NCI-H2029 treated with DMSO at 0.1 percent for 48 hours (cell line): ENCODE data around the gene DLX3.

Experiments
- DNase-seq: peaks from one replicate; lab custom pipeline; 2025; lab: John Stamatoyannopoulos, UW

DLX3 gene

DNA sequence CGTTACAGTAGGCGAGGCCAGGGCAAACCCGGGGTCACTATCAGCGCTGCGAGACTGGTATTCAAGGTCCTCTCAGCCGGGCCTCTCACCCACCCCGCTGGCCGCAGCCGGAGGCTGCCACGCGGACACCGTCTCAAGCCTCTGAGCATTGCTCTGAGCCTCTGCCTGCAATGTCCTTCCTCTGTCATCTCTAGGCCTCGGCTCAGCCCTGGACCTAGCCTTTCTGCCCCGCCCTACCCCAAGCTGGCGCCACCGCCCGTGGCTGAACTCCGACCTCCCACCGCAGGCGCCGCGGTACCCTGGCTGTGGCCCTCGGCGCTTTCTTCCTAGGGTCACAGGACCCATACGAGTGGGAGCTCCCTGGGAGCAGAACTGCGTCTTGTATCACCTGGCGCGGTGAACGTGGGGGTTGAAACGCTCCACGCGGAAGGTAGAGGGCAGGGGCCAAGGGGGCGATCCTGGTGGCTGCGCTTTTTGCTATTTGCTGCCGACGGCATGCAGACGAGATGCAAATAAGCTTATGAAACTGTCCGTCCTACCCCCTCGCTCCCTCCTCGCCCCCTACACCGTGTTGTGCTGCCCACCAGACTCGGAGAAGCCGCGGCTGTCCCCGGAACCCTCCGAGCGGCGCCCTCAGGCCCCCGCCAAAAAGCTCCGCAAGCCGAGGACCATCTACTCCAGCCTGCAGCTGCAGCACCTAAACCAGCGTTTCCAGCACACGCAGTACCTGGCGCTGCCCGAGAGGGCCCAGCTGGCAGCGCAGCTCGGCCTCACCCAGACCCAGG is 22.3 kb downstream of the DLX3 start:
- DNase-seq = no peak

DNA sequence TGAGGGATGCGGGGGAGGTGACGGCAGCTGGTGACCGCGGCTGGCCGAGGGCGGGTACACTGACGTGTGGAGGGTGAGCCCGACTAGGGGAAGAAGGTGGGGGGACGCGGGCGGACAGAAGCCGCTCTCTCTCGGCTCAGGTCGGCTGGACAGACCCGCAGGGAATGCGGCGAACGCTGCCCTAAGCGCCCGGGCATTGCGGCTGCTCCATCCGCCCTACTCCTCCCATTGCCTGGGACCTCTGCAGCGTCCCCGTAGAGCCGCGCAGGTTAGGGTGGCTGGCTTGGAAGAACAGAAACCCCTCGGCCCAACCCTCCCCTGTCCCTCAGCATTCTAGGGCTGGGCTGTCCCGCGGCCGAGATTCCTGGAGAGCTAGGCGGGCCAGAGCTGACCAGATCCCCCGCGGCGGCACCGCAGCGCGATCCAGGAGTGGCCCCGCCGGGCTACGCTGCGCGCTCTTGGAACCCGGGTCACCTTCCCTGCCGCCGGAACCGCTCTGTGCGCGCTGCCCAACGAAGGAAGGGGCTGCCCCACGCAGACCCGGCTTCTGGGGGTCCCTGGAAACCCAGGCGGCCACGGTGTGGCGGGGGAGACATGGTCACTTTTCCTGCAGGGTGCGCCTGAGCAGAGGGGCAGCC is 23.1 kb downstream of the DLX3 start:
- no peak for DNase-seq

- no peak for DNase-seq
These were observed 23.7 kb downstream of the DLX3 start for GRCh38 chr17:49971199-49971847.

GRCh38 chr17:49970498-49970897 is 24.5 kb downstream of the DLX3 start:
- DNase-seq = no peak

DNA sequence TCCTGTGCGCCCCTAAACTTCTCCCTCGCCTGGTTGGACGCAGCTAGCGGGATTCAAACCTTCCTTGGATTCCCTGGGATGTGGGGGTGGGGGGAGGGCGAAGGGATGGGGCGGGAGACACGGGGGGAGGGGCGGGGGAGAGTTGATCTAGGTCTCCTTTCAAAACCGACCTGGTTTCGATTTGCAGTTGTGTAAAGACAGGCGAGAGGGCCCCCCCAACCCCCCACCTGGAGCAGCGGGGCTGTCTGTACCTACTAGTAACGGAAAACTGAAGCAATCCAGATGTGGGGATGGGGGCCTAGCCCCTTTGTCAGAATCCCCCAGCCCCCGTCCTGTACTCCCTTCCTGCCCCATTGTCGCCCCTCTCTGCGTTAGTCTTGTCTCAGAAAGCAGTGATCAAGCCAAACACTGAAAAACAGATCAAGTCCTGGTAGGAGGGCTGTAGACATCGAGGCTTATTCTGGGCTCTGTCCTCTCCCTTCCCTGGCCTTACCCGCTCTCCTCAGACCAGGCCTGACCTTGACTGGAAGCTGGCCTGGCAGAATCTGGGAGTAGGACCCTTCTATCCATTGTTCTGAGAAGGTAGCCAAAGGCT is 25.1 kb downstream of the DLX3 start:
- no peak for DNase-seq

DNA sequence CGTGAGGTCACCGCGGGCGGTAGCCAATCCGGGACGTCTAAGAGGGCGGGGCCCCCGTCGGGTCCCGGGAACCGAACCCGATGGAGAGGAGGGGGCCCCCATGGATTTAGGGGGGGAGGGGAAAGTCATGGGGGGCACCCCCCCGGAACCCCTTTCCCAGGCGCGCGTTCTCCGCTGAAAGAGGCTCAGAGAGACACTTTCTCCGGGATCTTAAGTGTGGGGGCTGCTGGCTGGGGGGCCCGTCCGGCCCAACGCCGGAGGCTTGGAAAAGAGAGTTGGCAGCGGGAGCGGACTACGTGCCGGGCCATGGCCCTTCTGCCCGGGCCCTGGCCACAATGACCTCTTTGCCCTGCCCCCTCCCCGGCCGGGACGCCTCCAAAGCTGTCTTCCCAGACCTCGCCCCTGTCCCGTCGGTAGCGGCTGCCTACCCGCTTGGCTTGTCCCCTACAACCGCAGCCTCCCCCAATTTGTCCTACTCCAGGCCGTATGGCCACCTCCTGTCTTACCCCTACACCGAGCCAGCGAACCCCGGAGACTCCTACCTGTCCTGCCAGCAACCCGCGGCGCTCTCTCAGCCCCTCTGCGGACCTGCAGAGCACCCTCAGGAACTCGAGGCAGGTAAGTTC is 25.8 kb downstream of the DLX3 start, which contains the start of gene DLX4:
DLX4 (plus strand) TSS at position 57 of the 626 bp plus-strand sequence; CDS start at position 336, 279 bp downstream.
- no peak for DNase-seq

- no peak for DNase-seq
These were observed 26.5 kb downstream of the DLX3 start for GRCh38 chr17:49968405-49969133.

DNA sequence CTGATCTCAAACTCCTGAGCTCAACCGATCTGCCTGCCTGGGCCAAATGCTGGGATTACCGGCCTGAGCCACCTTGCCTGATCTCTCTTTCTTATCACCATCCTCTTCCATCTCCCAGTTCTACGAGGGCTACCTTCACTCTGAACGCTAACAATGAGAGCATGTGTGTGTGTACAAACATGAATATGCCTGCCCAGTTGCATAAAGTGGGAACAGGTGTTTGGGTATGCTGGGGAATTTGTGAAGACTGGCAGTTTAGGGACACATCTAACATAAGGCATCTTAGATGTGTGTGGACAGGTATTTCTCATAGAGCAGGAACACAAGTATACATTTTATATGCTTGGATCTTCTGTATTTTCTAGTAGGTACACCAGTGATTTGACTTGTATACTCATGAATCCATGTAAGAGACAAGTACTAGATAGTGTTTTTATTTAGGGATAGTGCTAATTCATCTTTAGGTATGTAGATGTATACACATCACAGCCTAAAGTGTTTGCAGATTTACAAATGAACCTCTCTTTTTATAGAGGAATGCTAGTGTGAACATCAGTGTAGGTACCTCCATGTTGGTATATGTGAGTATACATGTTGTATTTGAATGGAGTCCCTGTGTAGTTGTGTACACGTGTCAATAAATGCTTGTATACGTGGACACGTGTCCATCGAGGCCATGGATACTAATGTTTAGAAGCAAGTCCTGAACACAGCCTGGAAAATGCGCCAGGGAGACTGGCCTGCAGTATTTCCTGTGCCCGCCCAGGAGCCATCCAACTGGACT is 27.2 kb downstream of the DLX3 start:
- no peak for DNase-seq

GRCh38 chr17:49967205-49967604 is 27.8 kb downstream of the DLX3 start:
- no peak for DNase-seq

DNA sequence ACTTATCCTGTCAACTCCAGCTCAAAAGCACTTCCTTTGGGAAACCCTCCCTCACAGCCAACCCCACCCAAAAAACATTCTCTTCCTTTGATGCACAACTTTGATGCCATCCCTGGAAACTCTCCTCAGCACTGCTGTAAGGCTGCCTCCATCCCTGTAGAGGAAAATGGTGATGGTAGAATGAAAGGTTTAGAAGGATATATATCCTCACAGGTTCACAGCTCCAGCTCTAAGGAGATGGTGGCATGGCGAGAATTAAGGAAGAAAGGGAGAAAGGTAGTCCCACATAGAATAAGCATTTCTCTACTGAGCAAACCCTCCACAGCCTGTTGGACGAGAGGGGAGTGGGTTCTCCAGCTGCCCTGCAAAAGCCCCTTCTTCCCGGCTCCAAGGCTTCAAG is 28.3 kb downstream of the DLX3 start:
- DNase-seq = no peak

GRCh38 chr17:49965524-49965909 is 29.5 kb downstream of the DLX3 start:
- no peak for DNase-seq

DNA sequence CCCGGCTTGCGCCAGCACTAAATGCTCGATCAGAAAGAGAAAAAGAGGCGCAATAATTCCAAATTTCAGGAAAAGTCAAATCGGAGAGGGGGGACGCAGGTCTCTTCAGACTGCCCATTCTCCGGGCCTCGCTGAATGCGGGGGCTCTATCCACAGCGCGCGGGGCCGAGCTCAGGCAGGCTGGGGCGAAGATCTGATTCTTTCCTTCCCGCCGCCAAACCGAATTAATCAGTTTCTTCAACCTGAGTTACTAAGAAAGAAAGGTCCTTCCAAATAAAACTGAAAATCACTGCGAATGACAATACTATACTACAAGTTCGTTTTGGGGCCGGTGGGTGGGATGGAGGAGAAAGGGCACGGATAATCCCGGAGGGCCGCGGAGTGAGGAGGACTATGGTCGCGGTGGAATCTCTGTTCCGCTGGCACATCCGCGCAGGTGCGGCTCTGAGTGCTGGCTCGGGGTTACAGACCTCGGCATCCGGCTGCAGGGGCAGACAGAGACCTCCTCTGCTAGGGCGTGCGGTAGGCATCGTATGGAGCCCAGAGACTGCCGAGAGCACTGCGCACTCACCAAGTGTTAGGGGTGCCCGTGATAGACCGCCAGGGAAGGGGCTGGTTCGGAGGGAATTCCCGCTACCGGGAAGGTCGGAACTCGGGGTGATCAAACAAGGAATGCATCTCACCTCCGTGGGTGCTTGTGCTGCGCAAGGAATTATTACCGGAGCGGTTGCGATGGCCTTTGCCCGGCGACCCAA is 30.1 kb downstream of the DLX3 start:
- no peak for DNase-seq

GRCh38 chr17:49964303-49964768 is 30.7 kb downstream of the DLX3 start:
- DNase-seq = no peak

DNA sequence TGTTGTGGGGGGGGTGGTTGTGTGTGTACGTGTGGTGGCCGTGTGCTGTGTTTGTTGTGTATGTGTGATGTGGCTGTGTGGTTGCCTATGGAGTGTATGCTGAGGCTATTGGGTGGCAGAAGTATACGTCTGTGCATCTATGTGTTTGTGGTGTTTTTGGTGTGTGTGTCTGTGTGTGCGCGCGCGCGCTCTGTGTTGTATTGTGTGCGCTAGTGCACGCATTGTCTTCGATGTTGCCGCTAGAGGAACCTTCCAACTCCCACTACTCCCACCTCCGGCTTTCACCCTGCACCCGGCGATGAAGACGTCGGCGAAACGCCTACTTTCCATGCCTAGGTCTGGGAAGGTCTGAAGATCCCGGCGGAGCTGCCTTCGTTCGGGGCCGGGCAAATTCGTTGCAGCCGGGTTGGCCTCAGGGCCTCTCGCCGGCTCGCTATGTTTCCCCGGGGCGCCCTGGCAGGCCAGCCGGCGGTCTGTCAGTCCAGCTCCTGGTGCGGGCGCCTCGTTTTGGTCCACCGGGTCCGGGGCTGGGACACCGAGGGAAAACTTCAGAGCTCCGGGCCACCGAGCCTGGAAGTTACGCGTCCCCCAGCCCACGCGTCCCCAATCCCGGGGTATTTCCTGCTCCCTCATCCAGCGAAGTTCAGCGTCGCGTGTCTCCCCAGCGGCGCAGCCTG is 31.3 kb downstream of the DLX3 start:
- DNase-seq = no peak

DNA sequence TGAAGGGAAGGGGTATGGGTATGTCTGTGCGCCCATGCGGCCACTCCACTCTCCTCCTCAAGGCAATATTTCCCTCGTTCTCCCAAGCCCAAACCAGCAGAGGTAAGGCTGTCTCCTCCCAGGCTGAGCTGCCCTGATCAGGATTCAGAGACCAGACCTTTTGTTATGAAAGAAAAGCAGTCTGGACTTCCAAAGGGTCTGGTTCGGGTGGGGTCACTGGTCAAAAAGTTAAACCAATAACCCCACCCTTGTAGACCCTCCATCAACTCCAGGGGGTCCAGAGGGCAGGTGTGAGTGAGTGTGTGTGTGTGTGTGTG is 31.8 kb downstream of the DLX3 start:
- no peak for DNase-seq

- DNase-seq = no peak
These were observed 32.3 kb downstream of the DLX3 start for GRCh38 chr17:49962599-49963308.

GRCh38 chr17:49959183-49959935 is 35.7 kb downstream of the DLX3 start:
- DNase-seq = no peak

- no peak for DNase-seq
These were observed 36.3 kb downstream of the DLX3 start for GRCh38 chr17:49958723-49959122.
